ENCODE data around the gene TRIP13.

DNA sequence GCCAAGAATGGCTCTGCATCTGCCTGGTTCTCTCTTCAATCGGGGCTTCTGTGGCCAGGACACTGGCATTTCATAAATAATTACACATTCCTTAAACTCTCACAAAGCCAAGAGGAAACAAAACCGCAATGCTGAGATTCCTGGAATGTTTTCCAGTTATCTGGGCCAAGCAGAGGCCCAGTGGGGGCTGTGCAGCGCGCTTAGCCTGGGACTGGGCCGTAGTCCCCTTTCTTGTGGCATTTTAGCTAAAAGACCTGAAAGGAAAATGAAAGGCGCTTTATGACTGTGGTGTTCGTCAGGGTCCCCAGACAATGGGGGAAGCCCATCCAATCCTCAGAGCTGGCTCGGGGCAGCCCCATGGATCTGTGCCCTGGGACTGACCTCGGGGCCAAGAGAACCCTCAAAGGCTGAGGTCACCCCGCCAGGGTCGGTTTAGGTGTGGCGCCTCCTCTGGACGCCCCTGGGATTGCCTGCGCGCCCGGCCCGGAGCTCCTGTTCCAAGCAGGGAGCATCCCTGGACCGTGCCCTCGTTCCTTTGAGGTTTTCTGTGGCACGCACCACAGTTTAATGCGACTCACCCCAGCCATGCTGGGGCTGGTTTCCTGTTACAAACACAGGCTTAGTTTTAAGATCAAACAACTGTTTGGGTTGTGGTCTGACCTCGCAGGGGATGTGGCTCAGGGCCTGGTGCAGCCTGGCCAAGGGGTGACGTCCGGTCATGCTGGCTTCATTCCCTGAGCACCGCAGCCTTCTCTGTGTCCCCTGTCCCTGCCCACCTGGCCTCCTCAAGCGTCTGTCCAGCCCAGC lies 64.5 kb downstream of the TRIP13 start:
- TF ChIP-seq, protein P1, sequence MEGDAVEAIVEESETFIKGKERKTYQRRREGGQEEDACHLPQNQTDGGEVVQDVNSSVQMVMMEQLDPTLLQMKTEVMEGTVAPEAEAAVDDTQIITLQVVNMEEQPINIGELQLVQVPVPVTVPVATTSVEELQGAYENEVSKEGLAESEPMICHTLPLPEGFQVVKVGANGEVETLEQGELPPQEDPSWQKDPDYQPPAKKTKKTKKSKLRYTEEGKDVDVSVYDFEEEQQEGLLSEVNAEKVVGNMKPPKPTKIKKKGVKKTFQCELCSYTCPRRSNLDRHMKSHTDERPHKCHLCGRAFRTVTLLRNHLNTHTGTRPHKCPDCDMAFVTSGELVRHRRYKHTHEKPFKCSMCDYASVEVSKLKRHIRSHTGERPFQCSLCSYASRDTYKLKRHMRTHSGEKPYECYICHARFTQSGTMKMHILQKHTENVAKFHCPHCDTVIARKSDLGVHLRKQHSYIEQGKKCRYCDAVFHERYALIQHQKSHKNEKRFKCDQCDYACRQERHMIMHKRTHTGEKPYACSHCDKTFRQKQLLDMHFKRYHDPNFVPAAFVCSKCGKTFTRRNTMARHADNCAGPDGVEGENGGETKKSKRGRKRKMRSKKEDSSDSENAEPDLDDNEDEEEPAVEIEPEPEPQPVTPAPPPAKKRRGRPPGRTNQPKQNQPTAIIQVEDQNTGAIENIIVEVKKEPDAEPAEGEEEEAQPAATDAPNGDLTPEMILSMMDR (IDR thresholded peaks at IDR 0.05; ENCODE audit: poor library complexity), result peak; percentile 27
- no peak for TF ChIP-seq EZH2phosphoT487 (IDR thresholded peaks at IDR 0.05; ENCODE audit: low read depth, severe bottlenecking, unreplicated experiment)
